Suppressor macrophage (primary cell): Measurements from ENCODE around the gene AMT.
A peak's percentile ranks its signal among the peaks of the same experiment; 100 is the strongest.

ENCODE experiments used
- DNase-seq, 4 experiments: peaks; one replicate each; pipeline ENCODE4 v3.0.0-alpha.2; 2020 to 2022

Gene AMT

DNA sequence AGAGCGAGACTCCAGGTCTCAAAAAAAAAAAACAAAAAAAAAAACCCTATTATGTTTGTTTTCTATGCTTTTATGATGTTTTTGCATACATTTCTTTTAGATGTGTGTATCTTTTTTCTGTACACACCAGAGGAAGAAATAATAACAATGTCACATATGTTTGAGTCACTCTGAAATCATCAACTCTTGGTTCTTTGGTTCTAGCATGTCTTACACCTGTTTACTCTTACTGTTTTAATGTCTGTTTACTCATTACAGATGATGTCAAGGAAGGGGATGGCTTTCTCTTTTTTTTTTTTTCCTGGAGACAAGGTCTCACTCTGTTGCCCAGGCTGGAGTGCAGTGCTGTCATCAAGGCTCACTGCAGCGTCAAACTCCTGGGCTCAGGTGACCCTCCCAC lies 34.6 kb downstream of the AMT start:
- DNase-seq: no peak

DNA sequence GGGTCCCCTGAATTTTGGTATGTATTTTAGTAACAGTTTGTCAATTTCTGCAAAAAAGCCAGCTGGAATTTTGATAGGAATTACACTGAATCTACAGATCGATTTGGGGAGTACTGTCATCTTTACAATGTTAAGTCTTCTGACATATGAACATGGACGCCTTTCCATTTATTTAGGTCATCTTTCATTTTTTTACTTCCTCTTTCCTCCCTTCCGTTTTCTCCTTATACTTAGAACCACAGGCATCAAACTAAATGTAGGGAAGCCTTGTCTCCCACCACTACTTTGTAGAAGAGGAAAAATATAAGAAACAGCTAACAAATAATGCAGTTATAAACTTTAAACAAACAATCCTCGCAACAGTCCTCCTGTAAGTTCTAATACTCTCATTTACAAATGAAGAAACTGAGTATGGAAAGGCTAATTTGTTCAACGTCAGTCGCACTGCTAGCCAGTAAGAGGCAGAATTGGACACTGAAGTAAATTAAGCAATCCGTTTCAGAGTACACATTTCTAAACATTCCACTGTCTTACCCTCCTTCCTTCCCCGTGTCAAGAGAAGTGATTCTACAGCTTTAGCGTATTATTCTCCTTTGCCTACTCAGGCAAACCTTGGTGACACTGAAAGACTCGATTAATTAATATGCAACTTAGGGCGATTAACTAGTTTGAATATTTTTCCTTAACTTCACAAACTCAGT lies 36.1 kb downstream of the AMT start:
- peak; percentile 28 to 73 (median 51) for DNase-seq

DNA sequence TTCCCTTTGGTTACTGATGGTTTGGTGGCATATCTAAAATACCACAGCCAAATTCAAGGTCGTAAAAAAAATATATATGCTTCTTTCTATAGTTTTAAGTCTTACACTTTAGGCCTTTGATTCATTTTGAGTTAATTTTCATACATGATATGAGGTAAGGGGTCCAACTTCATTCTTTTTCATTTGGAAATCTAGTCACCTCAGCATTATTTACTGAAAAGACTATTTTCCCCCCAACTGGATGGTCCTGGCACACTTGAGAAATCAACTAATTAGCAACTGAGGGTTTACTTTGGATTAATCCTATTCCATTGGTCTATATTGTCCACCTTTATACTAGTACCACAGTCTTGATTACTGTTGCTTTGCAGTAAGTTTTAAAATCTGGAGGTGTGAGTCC lies 36.7 kb downstream of the AMT start:
- no peak for DNase-seq

DNA sequence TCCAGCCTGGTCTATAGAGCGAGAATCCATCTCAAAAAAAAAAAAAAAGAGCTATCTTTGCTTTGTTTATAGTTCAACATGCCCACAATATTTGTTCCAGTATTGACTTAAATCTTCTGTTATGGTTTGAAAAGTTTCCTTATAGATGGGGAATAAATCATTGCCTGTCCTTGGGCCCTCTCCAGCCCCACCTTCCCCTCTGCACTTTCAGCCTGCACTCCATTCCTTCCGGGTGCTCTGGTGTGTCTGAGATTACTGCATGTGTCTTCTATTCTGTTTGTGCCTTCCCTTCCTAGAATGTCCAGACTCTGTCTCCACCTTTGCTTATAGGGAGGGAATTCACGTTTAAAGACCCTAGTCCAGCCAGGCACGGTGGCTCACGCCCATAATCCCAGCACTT lies 38.9 kb downstream of the AMT start:
- DNase-seq: no peak

DNA sequence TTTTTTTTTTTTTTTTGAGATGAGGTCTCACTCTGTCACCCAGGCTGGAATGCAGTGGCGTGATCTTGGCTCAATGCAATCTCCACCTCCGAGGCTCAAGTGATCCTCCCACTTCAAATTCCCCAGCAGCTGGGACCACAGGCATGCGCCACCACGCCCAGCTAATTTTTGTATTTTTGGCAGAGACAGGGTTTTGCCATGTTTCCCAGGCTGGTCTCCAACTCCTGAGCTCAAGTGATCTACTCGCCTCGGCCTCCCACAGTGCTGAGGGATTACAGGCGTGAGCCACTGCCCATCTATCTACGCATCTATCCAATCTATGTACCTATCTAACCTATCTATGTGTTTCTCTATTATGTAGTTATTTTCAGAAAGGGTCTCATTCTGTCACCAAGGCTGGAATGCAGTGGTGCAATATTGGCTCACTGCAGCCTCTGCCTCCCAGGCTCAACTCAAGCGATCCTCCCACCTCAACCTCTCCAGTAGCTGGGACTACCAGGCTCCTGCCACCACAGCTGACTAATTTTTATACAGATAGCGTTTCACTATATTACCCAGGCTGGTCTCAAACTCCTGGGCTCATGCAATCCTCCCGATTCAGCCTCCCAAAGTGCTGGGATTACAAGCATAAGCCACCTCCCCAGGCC lies 43.9 kb downstream of the AMT start:
- no peak for DNase-seq

DNA sequence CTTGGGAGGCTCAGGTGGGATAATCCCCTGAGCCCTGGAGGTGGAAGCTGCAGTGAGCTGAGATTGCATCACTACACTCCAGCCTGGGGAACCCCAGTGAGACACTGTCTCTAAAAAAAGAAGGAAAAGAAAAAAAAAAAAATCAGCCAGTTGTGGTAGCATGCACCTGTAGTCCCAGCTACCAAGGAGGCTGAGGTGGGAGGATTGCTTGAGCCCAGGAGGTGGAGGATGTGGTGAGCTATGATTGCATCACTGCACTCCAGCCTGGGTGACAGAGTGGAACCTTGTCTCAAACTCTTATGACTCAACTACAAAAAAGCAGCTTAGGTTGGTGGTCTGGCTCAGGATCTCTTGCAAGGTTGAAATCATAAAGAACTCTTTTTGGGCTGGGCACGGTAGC lies 44.8 kb downstream of the AMT start:
- peak in 3 of 4 experiments; percentile 20 to 36 (median 26) for DNase-seq

DNA sequence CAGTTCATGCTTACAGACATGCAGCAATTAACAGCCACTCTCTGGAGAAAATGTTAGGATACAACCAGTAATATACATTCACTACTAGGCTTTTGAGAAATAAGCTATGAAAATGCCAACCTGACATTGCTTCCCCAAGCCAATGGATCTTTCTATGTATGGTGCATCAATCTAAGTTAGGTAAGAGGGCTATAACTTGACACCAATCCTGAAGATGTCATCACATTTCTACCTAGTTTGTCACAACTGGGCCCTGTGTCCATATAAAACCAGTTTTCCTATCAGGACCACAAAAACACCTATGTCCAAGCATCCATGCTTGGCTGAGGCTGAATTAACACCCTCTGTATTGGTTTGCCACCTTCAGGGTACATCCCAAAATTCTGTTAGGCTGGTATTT lies 50.3 kb downstream of the AMT start:
- DNase-seq: no peak

DNA sequence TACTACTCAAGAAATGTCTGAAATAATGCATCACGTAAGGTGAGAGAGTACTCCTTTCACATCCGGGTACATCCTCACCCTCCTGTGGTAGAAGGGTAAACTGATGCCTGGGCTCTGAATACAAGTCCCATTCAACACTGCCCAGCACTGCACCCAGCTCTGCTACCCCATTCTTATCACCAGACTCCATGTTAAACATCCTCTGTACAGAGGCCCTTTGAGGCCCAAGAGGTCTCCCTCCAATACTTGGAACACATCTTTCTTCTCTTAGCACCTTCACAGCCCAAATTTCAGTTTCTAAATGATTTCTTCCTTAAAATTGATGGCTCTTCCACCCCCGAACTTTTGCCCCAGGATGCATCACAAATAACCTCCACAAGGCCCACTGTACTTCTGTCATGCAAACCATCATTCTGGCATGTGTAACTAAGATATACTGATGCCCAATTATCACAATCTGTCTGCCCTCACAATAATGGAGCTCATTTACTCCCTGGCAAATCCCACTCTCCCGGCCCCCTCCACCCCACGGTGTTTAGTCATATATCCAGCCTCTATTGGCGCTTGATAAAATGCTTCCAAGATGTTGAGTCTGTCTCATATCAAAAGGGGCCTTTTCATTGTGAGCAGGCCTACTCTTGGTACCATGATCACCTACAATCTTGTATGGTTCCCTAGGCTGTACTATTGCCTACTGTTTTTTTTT lies 51.5 kb downstream of the AMT start:
- no peak for DNase-seq
